ENCODE results near the gene RAB40A. TPM values are rescaled to one million over a fixed set of nuclear protein-coding genes. Genes with fewer than 3 reads are reported as not detected.

The RAB40A gene
- total RNA-seq, 1 experiment from 2014 or later: 0.17 TPM

- ChIA-PET POLR2A (interaction anchor here (0.6 kb wide), 1 partner anchor 89 kb away, joined by 8 read pairs; the partner anchor contains the start of gene TCEAL1), CTCF (interaction anchor here (1.6 kb wide), 1 partner anchor 90 kb away, joined by 3 read pairs; no protein-coding TSS in a partner anchor)
- peaks cover 4% of the 10 kb centered on the region for H3K27me3 Mint-ChIP-seq (ENCODE audit: low read depth)
- H3K4me1 Mint-ChIP-seq: 0 out of 2 replicates have a peak, but pooled peaks cover 5% of the 10 kb centered on the region
- H3K9me3 Mint-ChIP-seq: no peaks in the 10 kb centered on the region
- no peaks in the 10 kb centered on the region for H3K36me3 Mint-ChIP-seq
- ATAC-seq (no peak), DNase-seq (ENCODE audit: low spot score) (no peak)
- TF ChIP-seq, protein P1, sequence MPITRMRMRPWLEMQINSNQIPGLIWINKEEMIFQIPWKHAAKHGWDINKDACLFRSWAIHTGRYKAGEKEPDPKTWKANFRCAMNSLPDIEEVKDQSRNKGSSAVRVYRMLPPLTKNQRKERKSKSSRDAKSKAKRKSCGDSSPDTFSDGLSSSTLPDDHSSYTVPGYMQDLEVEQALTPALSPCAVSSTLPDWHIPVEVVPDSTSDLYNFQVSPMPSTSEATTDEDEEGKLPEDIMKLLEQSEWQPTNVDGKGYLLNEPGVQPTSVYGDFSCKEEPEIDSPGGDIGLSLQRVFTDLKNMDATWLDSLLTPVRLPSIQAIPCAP (CRISPR knock-in tag; IDR thresholded peaks at IDR 0.05): no peak
- TF ChIP-seq ZNF121 (CRISPR knock-in tag; IDR thresholded peaks at IDR 0.05): no peak
- no peak for TF ChIP-seq ZNF396 (CRISPR knock-in tag; IDR thresholded peaks at IDR 0.05; ENCODE audit: borderline replicate concordance)
- no peak for TF ChIP-seq MAX (CRISPR knock-in tag; IDR thresholded peaks at IDR 0.05)
- TF ChIP-seq GTF2I (CRISPR knock-in tag; conservative IDR thresholded peaks at IDR 0.05): no peak
- no peak for TF ChIP-seq OVOL2 (CRISPR knock-in tag; IDR thresholded peaks at IDR 0.05; ENCODE audit: borderline replicate concordance)
- TF ChIP-seq NR3C1 (CRISPR knock-in tag; conservative IDR thresholded peaks at IDR 0.05; ENCODE audit: low read depth): no peak
- TF ChIP-seq TP53 (CRISPR knock-in tag; IDR thresholded peaks at IDR 0.05): no peak
- TF ChIP-seq CREB1 (CRISPR knock-in tag; IDR thresholded peaks at IDR 0.05): no peak
- TF ChIP-seq FOXP1 (CRISPR knock-in tag; IDR thresholded peaks at IDR 0.05; ENCODE audit: borderline replicate concordance): no peak
- no peak overlapping the region for H3K4me3 Mint-ChIP-seq
- no peak overlapping the region for H3K27ac Mint-ChIP-seq
Measured at GRCh38 chrX:103540145-103540544, 20.9 kb upstream of the RAB40A start.

GRCh38 chrX:103539695-103540094, 20.4 kb upstream of the RAB40A start:
- Mint-ChIP-seq H3K27ac (no peak overlapping the region), H3K27me3 (ENCODE audit: low read depth) (peaks cover 4% of the 10 kb centered on the region), H3K4me1 (0 out of 2 replicates have a peak, but pooled peaks cover 5% of the 10 kb centered on the region), H3K4me3 (no peak overlapping the region), H3K36me3 (no peaks in the 10 kb centered on the region), H3K9me3 (no peaks in the 10 kb centered on the region)
- ChIA-PET CTCF (interaction anchor here (1.6 kb wide), 1 partner anchor 90 kb away, joined by 3 read pairs; no protein-coding TSS in a partner anchor), POLR2A (interaction anchor here (0.6 kb wide), 1 partner anchor 89 kb away, joined by 8 read pairs; the partner anchor contains the start of gene TCEAL1)
- ATAC-seq: no peak
- no peak for DNase-seq (ENCODE audit: low spot score)
- TF ChIP-seq ZNF423 (CRISPR knock-in tag; IDR thresholded peaks at IDR 0.05): no peak

GRCh38 chrX:103538728-103539127, 19.4 kb upstream of the RAB40A start:
- TF ChIP-seq HMGA2 (CRISPR knock-in tag; IDR thresholded peaks at IDR 0.05): no peak
- TF ChIP-seq, protein P2, sequence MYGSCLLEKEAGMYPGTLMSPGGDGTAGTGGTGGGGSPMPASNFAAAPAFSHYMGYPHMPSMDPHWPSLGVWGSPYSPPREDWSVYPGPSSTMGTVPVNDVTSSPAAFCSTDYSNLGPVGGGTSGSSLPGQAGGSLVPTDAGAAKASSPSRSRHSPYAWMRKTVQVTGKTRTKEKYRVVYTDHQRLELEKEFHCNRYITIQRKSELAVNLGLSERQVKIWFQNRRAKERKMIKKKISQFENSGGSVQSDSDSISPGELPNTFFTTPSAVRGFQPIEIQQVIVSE (CRISPR knock-in tag; IDR thresholded peaks at IDR 0.05; ENCODE audit: borderline replicate concordance): no peak
- TF ChIP-seq TEAD4 (CRISPR knock-in tag; IDR thresholded peaks at IDR 0.05): no peak
- TF ChIP-seq, protein P3, sequence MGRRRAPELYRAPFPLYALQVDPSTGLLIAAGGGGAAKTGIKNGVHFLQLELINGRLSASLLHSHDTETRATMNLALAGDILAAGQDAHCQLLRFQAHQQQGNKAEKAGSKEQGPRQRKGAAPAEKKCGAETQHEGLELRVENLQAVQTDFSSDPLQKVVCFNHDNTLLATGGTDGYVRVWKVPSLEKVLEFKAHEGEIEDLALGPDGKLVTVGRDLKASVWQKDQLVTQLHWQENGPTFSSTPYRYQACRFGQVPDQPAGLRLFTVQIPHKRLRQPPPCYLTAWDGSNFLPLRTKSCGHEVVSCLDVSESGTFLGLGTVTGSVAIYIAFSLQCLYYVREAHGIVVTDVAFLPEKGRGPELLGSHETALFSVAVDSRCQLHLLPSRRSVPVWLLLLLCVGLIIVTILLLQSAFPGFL (CRISPR knock-in tag; IDR thresholded peaks at IDR 0.05; ENCODE audit: borderline replicate concordance): no peak
- no peak for TF ChIP-seq MAX (CRISPR knock-in tag; IDR thresholded peaks at IDR 0.05)
- no peak for TF ChIP-seq FOXP1 (CRISPR knock-in tag; IDR thresholded peaks at IDR 0.05; ENCODE audit: borderline replicate concordance)
- 0 out of 2 replicates have a peak, but pooled peaks cover 8% of the 10 kb centered on the region for H3K4me1 Mint-ChIP-seq
- H3K27me3 Mint-ChIP-seq (ENCODE audit: low read depth): peaks cover 4% of the 10 kb centered on the region
- DNase-seq (ENCODE audit: low spot score): no peak
- ChIA-PET POLR2A (no interaction called here), CTCF (interaction anchor here (1.6 kb wide), 1 partner anchor 91 kb away, joined by 3 read pairs; no protein-coding TSS in a partner anchor)
- no peaks in the 10 kb centered on the region for H3K9me3 Mint-ChIP-seq
- no peak for ATAC-seq
- no peak overlapping the region for H3K27ac Mint-ChIP-seq
- H3K4me3 Mint-ChIP-seq: no peak overlapping the region
- no peaks in the 10 kb centered on the region for H3K36me3 Mint-ChIP-seq

DNA sequence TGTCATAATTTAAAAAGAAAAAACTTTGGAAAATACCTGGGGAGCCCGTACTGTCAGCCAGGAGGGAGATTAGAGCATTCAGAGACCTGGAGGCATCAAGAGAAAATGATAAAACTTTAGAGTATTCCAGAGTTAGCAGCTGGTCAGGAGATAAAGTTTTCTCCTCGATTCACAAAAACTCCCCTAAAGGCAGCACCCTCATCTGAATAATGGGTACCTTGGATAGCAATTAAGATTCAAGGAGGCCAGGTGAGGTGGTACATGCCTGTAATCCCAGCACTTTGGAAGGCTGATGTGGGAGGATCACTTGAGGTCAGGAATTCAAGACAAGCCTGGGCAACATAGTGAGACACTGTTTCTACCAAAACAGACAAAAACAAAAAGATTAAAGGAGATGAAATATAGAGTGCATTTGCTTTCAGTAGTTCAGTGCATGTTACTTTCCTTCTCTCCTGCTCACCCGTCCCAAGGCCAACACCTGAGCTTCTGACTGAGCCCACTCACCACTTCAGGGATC, 18.6 kb upstream of the RAB40A start:
- DNase-seq (ENCODE audit: low spot score) (no peak), ATAC-seq (no peak)
- no peaks in the 10 kb centered on the region for H3K36me3 Mint-ChIP-seq
- H3K27ac Mint-ChIP-seq: no peak overlapping the region
- peaks cover 4% of the 10 kb centered on the region for H3K27me3 Mint-ChIP-seq (ENCODE audit: low read depth)
- no peaks in the 10 kb centered on the region for H3K9me3 Mint-ChIP-seq
- POLR2A ChIA-PET: no interaction called here
- CTCF ChIA-PET: no interaction called here
- H3K4me1 Mint-ChIP-seq: 0 out of 2 replicates have a peak, but pooled peaks cover 8% of the 10 kb centered on the region
- no peak overlapping the region for H3K4me3 Mint-ChIP-seq
- TF ChIP-seq, protein P4, sequence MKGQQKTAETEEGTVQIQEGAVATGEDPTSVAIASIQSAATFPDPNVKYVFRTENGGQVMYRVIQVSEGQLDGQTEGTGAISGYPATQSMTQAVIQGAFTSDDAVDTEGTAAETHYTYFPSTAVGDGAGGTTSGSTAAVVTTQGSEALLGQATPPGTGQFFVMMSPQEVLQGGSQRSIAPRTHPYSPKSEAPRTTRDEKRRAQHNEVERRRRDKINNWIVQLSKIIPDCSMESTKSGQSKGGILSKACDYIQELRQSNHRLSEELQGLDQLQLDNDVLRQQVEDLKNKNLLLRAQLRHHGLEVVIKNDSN (CRISPR knock-in tag; IDR thresholded peaks at IDR 0.05): no peak
- TF ChIP-seq ZNF416 (CRISPR knock-in tag; IDR thresholded peaks at IDR 0.05): no peak
- no peak for TF ChIP-seq E2F4 (CRISPR knock-in tag; IDR thresholded peaks at IDR 0.05; ENCODE audit: borderline replicate concordance, low read depth)
- TF ChIP-seq, protein P5, sequence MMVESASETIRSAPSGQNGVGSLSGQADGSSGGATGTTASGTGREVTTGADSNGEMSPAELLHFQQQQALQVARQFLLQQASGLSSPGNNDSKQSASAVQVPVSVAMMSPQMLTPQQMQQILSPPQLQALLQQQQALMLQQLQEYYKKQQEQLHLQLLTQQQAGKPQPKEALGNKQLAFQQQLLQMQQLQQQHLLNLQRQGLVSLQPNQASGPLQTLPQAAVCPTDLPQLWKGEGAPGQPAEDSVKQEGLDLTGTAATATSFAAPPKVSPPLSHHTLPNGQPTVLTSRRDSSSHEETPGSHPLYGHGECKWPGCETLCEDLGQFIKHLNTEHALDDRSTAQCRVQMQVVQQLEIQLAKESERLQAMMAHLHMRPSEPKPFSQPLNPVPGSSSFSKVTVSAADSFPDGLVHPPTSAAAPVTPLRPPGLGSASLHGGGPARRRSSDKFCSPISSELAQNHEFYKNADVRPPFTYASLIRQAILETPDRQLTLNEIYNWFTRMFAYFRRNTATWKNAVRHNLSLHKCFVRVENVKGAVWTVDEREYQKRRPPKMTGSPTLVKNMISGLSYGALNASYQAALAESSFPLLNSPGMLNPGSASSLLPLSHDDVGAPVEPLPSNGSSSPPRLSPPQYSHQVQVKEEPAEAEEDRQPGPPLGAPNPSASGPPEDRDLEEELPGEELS (CRISPR knock-in tag; IDR thresholded peaks at IDR 0.05): no peak
- no peak for TF ChIP-seq ERG (CRISPR knock-in tag; IDR thresholded peaks at IDR 0.05)

Measured in WTC11 (cell line).